Mesodermal cell (in vitro differentiated cells): ENCODE data around the gene TPRKB.
"Not testable (repeated sequence)": the region's sequence is repeated elsewhere in the genome, so short reads cannot be mapped to it uniquely, and the experiment has no call there.

Experiments used
- H3K27ac ChIP-seq: 2 replicates; pipeline ENCODE4 v1.7.0; 2013; ENCODE audit warnings: mild to moderate bottlenecking, low read depth, low read length, moderate library complexity; ENCODE audit not compliant: severe bottlenecking
- H3K36me3 ChIP-seq: 2 replicates; pipeline ENCODE4 v1.7.1; 2013; ENCODE audit warnings: mild to moderate bottlenecking, low read length, moderate library complexity; ENCODE audit not compliant: control insufficient read depth, insufficient read depth
- H3K4me1 ChIP-seq: one replicate; pipeline ENCODE4 v1.7.1; 2013; ENCODE audit warnings: mild to moderate bottlenecking, low read length; ENCODE audit not compliant: insufficient read depth, control insufficient read depth, poor library complexity, severe bottlenecking
- H3K4me3 ChIP-seq: 2 replicates; pipeline ENCODE4 v1.7.0; 2013; ENCODE audit warnings: low read length, control low read depth, mild to moderate bottlenecking; ENCODE audit not compliant: insufficient read depth, poor library complexity, severe bottlenecking; ENCODE audit errors: extremely low read depth
- H3K9me3 ChIP-seq: 2 replicates; pipeline ENCODE4 v1.7.1; 2013; ENCODE audit warnings: mild to moderate bottlenecking, low read length, moderate library complexity; ENCODE audit not compliant: control insufficient read depth
- WGBS, 2 experiments: methylation state at CpG; one replicate each; pipeline ENCODE4 v1.1.5; 2013; ENCODE audit warnings: missing lambda C conversion rate in 2 of 2; ENCODE audit not compliant: insufficient coverage in 2 of 2; 5-methylcytosine and 5-hydroxymethylcytosine counted together

TPRKB gene

GRCh38 chr2:73739101-73739500 lies 2.0 kb upstream of the TPRKB start:
- WGBS, 2 experiments: 77 to 83% methylated on average over 2 to 3 of the region's 3 CpGs
- H3K4me1 ChIP-seq: no peaks in the 10 kb centered on the region
- no peak overlapping the region for H3K4me3 ChIP-seq
- no peak overlapping the region for H3K27ac ChIP-seq
- peaks cover 8% of the 10 kb centered on the region for H3K9me3 ChIP-seq
- H3K36me3 ChIP-seq: peaks cover 7% of the 10 kb centered on the region

GRCh38 chr2:73736378-73736777 lies 767 bp downstream of the TPRKB start:
- Histone ChIP-seq H3K4me3 (peak overlapping the region; percentile 92), H3K4me1 (no peaks in the 10 kb centered on the region), H3K36me3 (peaks cover 31% of the 10 kb centered on the region), H3K9me3 (peaks cover 8% of the 10 kb centered on the region), H3K27ac (peak overlapping the region; percentile 80)
- 24 to 29% methylated on average over 7 of the region's 8 CpGs for WGBS, 2 experiments

GRCh38 chr2:73730810-73731209 lies 6.3 kb downstream of the TPRKB start:
- H3K4me1 ChIP-seq: no peaks in the 10 kb centered on the region
- 93 to 94% methylated on average over 4 of the region's 4 CpGs for WGBS, 2 experiments
- H3K27ac ChIP-seq: no peak overlapping the region
- H3K9me3 ChIP-seq: no peaks in the 10 kb centered on the region
- no peak overlapping the region for H3K4me3 ChIP-seq
- H3K36me3 ChIP-seq: peaks cover 54% of the 10 kb centered on the region

GRCh38 chr2:73728711-73729110 lies 8.4 kb downstream of the TPRKB start:
- 100% methylated on average over 1 of the region's 4 CpGs for WGBS, 2 experiments
- peaks cover 45% of the 10 kb centered on the region for H3K36me3 ChIP-seq

GRCh38 chr2:73728043-73728442 lies 9.1 kb downstream of the TPRKB start:
- 60 to 100% methylated on average over 1 of the region's 3 CpGs for WGBS, 2 experiments

More at GRCh38 chr2:73728711-73729110, 8.4 kb downstream of the TPRKB start:
- Histone ChIP-seq H3K4me1 (no peaks in the 10 kb centered on the region), H3K9me3 (no peaks in the 10 kb centered on the region), H3K4me3 (no peak overlapping the region), H3K27ac (no peak overlapping the region)

GRCh38 chr2:73726657-73727056 lies 10.5 kb downstream of the TPRKB start:
- H3K4me3 ChIP-seq, H3K27ac ChIP-seq, H3K9me3 ChIP-seq, H3K4me1 ChIP-seq: not testable (repeated sequence)
- H3K36me3 ChIP-seq: peaks cover 26% of the 10 kb centered on the region
- no CpG with 5 or more reads among the region's 1 CpG for WGBS, 2 experiments

More at GRCh38 chr2:73728043-73728442, 9.1 kb downstream of the TPRKB start:
- no peaks in the 10 kb centered on the region for H3K4me1 ChIP-seq
- no peak overlapping the region for H3K4me3 ChIP-seq
- H3K27ac ChIP-seq: no peak overlapping the region
- H3K9me3 ChIP-seq: no peaks in the 10 kb centered on the region
- peaks cover 38% of the 10 kb centered on the region for H3K36me3 ChIP-seq

GRCh38 chr2:73718851-73719621 lies 18.1 kb downstream of the TPRKB start:
- H3K4me3 ChIP-seq: no peak overlapping the region
- no peak overlapping the region for H3K27ac ChIP-seq
- H3K9me3 ChIP-seq: no peaks in the 10 kb centered on the region
- WGBS, 2 experiments: 67 to 75% methylated on average over 4 to 5 of the region's 11 CpGs
- no peaks in the 10 kb centered on the region for H3K4me1 ChIP-seq
- no peaks in the 10 kb centered on the region for H3K36me3 ChIP-seq

GRCh38 chr2:73718421-73718820 lies 18.7 kb downstream of the TPRKB start:
- Histone ChIP-seq H3K9me3 (no peaks in the 10 kb centered on the region), H3K4me3 (no peak overlapping the region), H3K4me1 (no peaks in the 10 kb centered on the region), H3K27ac (no peak overlapping the region), H3K36me3 (no peaks in the 10 kb centered on the region)
- WGBS, 2 experiments: 67 to 76% methylated on average over 5 to 6 of the region's 6 CpGs

- H3K36me3 ChIP-seq, H3K4me3 ChIP-seq, H3K4me1 ChIP-seq, H3K27ac ChIP-seq, H3K9me3 ChIP-seq: not testable (repeated sequence)
- WGBS, 2 experiments: 86 to 100% methylated on average over 2 of the region's 4 CpGs
Observed at GRCh38 chr2:73717695-73718094, 19.4 kb downstream of the TPRKB start.

GRCh38 chr2:73717251-73717606 lies 19.9 kb downstream of the TPRKB start:
- H3K4me3 ChIP-seq: no peak overlapping the region
- no peaks in the 10 kb centered on the region for H3K4me1 ChIP-seq
- H3K27ac ChIP-seq: no peak overlapping the region
- H3K36me3 ChIP-seq: no peaks in the 10 kb centered on the region
- no peaks in the 10 kb centered on the region for H3K9me3 ChIP-seq

- H3K36me3 ChIP-seq: no peaks in the 10 kb centered on the region
- WGBS, 2 experiments: 78 to 85% methylated on average over 4 to 6 of the region's 8 CpGs
Observed at GRCh38 chr2:73716543-73717250, 20.4 kb downstream of the TPRKB start.

More at GRCh38 chr2:73716543-73717250, 20.4 kb downstream of the TPRKB start:
- Histone ChIP-seq H3K27ac (no peak overlapping the region), H3K4me3 (no peak overlapping the region), H3K4me1 (no peaks in the 10 kb centered on the region), H3K9me3 (no peaks in the 10 kb centered on the region)
